ENCODE measurements around the gene TTC6.

Gene TTC6

GRCh38 chr14:37616853-37617252, 21.4 kb downstream of the TTC6 start:
- H3K27me3 Mint-ChIP-seq (ENCODE audit: low read depth, poor library complexity) = peaks cover 16% of the 10 kb centered on the region
- no peak for DNase-seq
- no peaks in the 10 kb centered on the region for H3K4me1 Mint-ChIP-seq
- H3K4me3 Mint-ChIP-seq = no peak overlapping the region
- no peak for TF ChIP-seq CTCF (IDR thresholded peaks at IDR 0.05)
- H3K9me3 Mint-ChIP-seq = peaks cover 56% of the 10 kb centered on the region
- H3K36me3 Mint-ChIP-seq (ENCODE audit: low read depth) = peaks cover 9% of the 10 kb centered on the region
- H3K27ac Mint-ChIP-seq = no peak overlapping the region

- TF ChIP-seq CTCF (IDR thresholded peaks at IDR 0.05) = no peak
- H3K36me3 Mint-ChIP-seq (ENCODE audit: low read depth) = peaks cover 9% of the 10 kb centered on the region
- DNase-seq = no peak
Observed at GRCh38 chr14:37617864-37618365, 22.5 kb downstream of the TTC6 start.

GRCh38 chr14:37618498-37619028, 23.1 kb downstream of the TTC6 start:
- Mint-ChIP-seq H3K27ac (no peak overlapping the region), H3K4me1 (no peaks in the 10 kb centered on the region), H3K4me3 (no peak overlapping the region), H3K36me3 (ENCODE audit: low read depth) (peaks cover 9% of the 10 kb centered on the region), H3K27me3 (ENCODE audit: low read depth, poor library complexity) (peaks cover 33% of the 10 kb centered on the region), H3K9me3 (peaks cover 43% of the 10 kb centered on the region)
- no peak for DNase-seq
- TF ChIP-seq CTCF (IDR thresholded peaks at IDR 0.05) = no peak

More at GRCh38 chr14:37617864-37618365, 22.5 kb downstream of the TTC6 start:
- H3K27me3 Mint-ChIP-seq (ENCODE audit: low read depth, poor library complexity) = peaks cover 27% of the 10 kb centered on the region
- H3K9me3 Mint-ChIP-seq = peaks cover 47% of the 10 kb centered on the region
- H3K4me1 Mint-ChIP-seq = no peaks in the 10 kb centered on the region
- no peak overlapping the region for H3K4me3 Mint-ChIP-seq
- no peak overlapping the region for H3K27ac Mint-ChIP-seq

GRCh38 chr14:37620856-37621255, 25.4 kb downstream of the TTC6 start:
- H3K9me3 Mint-ChIP-seq = peaks cover 20% of the 10 kb centered on the region

GRCh38 chr14:37622231-37622923, 26.9 kb downstream of the TTC6 start:
- H3K27me3 Mint-ChIP-seq (ENCODE audit: low read depth, poor library complexity) = peaks cover 54% of the 10 kb centered on the region
- H3K4me3 Mint-ChIP-seq = peak overlapping the region; percentile 73
- no peaks in the 10 kb centered on the region for H3K36me3 Mint-ChIP-seq (ENCODE audit: low read depth)
- peaks cover 7% of the 10 kb centered on the region for H3K9me3 Mint-ChIP-seq
- TF ChIP-seq CTCF (IDR thresholded peaks at IDR 0.05) = no peak
- no peaks in the 10 kb centered on the region for H3K4me1 Mint-ChIP-seq
- peak; percentile 55 for DNase-seq
- no peak overlapping the region for H3K27ac Mint-ChIP-seq

More at GRCh38 chr14:37620856-37621255, 25.4 kb downstream of the TTC6 start:
- Mint-ChIP-seq H3K27ac (no peak overlapping the region), H3K4me3 (no peak overlapping the region), H3K27me3 (ENCODE audit: low read depth, poor library complexity) (peaks cover 54% of the 10 kb centered on the region), H3K36me3 (ENCODE audit: low read depth) (peaks cover 6% of the 10 kb centered on the region), H3K4me1 (no peaks in the 10 kb centered on the region)
- TF ChIP-seq CTCF (IDR thresholded peaks at IDR 0.05) = no peak
- no peak for DNase-seq
